ENCODE data around the gene NEUROD2. TPM values are rescaled to one million over a fixed set of nuclear protein-coding genes. Genes with fewer than 3 reads are reported as not detected.

NEUROD2 gene
- total and polyA plus RNA-seq, 10 of the 15 experiments (the other 5 are each of a cell fraction or from before 2014, with no cell fraction given): not detected

GRCh38 chr17:39598630-39599003 is 9.1 kb downstream of the NEUROD2 start (continued):
- no peak for TF ChIP-seq E4F1 (IDR thresholded peaks at IDR 0.05; ENCODE audit: borderline replicate concordance, partially characterized antibody)
- TF ChIP-seq POLR2AphosphoS2 (IDR thresholded peaks at IDR 0.05; ENCODE audit: low read depth, low read length): no peak
- no peak for TF ChIP-seq PRDM15 (CRISPR knock-in tag; IDR thresholded peaks at IDR 0.05)
- no peak for TF ChIP-seq CUX1 (IDR thresholded peaks at IDR 0.05; ENCODE audit: insufficient replicate concordance, low read depth, low read length)
- TF ChIP-seq ATF7 (IDR thresholded peaks at IDR 0.05; ENCODE audit: low read depth): no peak
- no peak for TF ChIP-seq TCF12 (IDR thresholded peaks at IDR 0.05; ENCODE audit: low read depth, low read length)
- TF ChIP-seq ZSCAN29 (IDR thresholded peaks at IDR 0.05): no peak
- TF ChIP-seq SUPT20H (IDR thresholded peaks at IDR 0.05; ENCODE audit: borderline replicate concordance, control insufficient read depth, low read depth, low read length): no peak

Measured in GM12878 (cell line).